SK-N-SH (cell line): Measurements from ENCODE around the gene GAN. TPM values are rescaled to one million over a fixed set of nuclear protein-coding genes. Genes with fewer than 3 reads are reported as not detected.

Experiments
- CTCF ChIA-PET: fragments of 300-600, 350-600 bp; formaldehyde crosslinking; extraction: SDS; loops from one replicate; lab custom pipeline; 2021; lab: Yijun Ruan, JAX
- POLR2A ChIA-PET: fragments of 350-600 bp; sonication (Branson Sonifier 250); formaldehyde crosslinking; extraction: SDS; loops from one replicate; lab custom pipeline; 2020; ENCODE audit warnings: antibody characterized with exemption, inconsistent platforms; lab: Yijun Ruan, JAX
- DNase-seq: peaks from one replicate; pipeline ENCODE4 v3.0.0; 2012
- H2AFZ ChIP-seq: fragments of 200-600 bp; sonication (generic); 2 replicates; pipeline ENCODE4 v1.8.1; 2016; ENCODE audit warnings: antibody characterized with exemption, mild to moderate bottlenecking, low read depth
- H3F3A ChIP-seq: fragments of 200-600 bp; sonication (generic); replicated peaks from 2 replicates; pipeline ENCODE3; 2016; ENCODE audit warnings: antibody characterized with exemption, mild to moderate bottlenecking; ENCODE audit not compliant: insufficient read depth
- H3K27ac ChIP-seq, 2 experiments: fragments of 200-500 bp in 1 of 2; fragments of 200-600 bp in 1 of 2; sonication (Bioruptor generic) in 1 of 2; sonication (generic), shearing (Covaris generic) in 1 of 2; 2 replicates each; pipeline versions ENCODE4 v1.5.1 to v1.6.1; 2014 to 2016; ENCODE audit warnings: low read depth in 2 of 2, inconsistent platforms in 1 of 2, low read length in 1 of 2, mild to moderate bottlenecking in 1 of 2, mixed read lengths in 1 of 2
- H3K27me3 ChIP-seq: fragments of 200-600 bp; sonication (generic), shearing (Covaris generic); 2 replicates; pipeline ENCODE4 v1.6.1; 2016; ENCODE audit warnings: mixed run types; ENCODE audit not compliant: insufficient read depth
- H3K36me3 ChIP-seq, 2 experiments: fragments of 200-500 bp in 1 of 2; fragments of 200-600 bp in 1 of 2; sonication (Bioruptor generic) in 1 of 2; sonication (generic) in 1 of 2; replicated peaks in 1 of 2; 2 replicates each; pipeline versions ENCODE3 to v1.5.1; 2014 to 2016; ENCODE audit warnings: low read length in 1 of 2, mild to moderate bottlenecking in 1 of 2; ENCODE audit not compliant: insufficient read depth in 2 of 2, control insufficient read depth in 1 of 2
- H3K4me1 ChIP-seq, 2 experiments: fragments of 200-500 bp in 1 of 2; fragments of 200-600 bp in 1 of 2; sonication (Bioruptor generic) in 1 of 2; sonication (generic), shearing (Covaris generic) in 1 of 2; 2 replicates each; pipeline versions ENCODE4 v1.5.1 to v1.6.1; 2014 to 2016; ENCODE audit warnings: low read depth in 1 of 2, low read length in 1 of 2, mixed run types in 1 of 2; ENCODE audit not compliant: insufficient read depth in 2 of 2, control insufficient read depth in 1 of 2
- H3K4me2 ChIP-seq: fragments of 200-600 bp; sonication (generic), shearing (Covaris generic); 2 replicates; pipeline ENCODE4 v1.6.1; 2017; ENCODE audit warnings: mixed run types
- H3K4me3 ChIP-seq, 2 experiments: fragments of 200-500 bp in 1 of 2; fragments of 200-600 bp in 1 of 2; sonication (Bioruptor generic) in 1 of 2; sonication (generic), shearing (Covaris generic) in 1 of 2; 2 replicates each; pipeline versions ENCODE4 v1.5.1 to v1.8.1; 2014 to 2016; ENCODE audit warnings: low read depth in 2 of 2, inconsistent platforms in 1 of 2, low read length in 1 of 2, mild to moderate bottlenecking in 1 of 2, mixed read lengths in 1 of 2, moderate library complexity in 1 of 2
- H3K79me2 ChIP-seq: fragments of 200-600 bp; sonication (generic); 2 replicates; pipeline ENCODE4 v1.8.1; 2017; ENCODE audit warnings: mild to moderate bottlenecking; ENCODE audit not compliant: insufficient read depth
- H3K9ac ChIP-seq: fragments of 200-600 bp; sonication (generic); 2 replicates; pipeline ENCODE4 v1.6.1; 2017; ENCODE audit warnings: mixed run types
- H3K9me2 ChIP-seq: fragments of 200-600 bp; sonication (generic); 2 replicates; pipeline ENCODE4 v1.6.1; 2017; ENCODE audit warnings: mixed run types
- H3K9me3 ChIP-seq: fragments of 200-600 bp; sonication (generic); 2 replicates; pipeline ENCODE4 v1.6.1; 2017; ENCODE audit warnings: mixed run types, mild to moderate bottlenecking, moderate library complexity
- H4K20me1 ChIP-seq: fragments of 200-600 bp; sonication (generic); 2 replicates; pipeline ENCODE4 v1.6.1; 2017; ENCODE audit warnings: mild to moderate bottlenecking, mixed run types; ENCODE audit not compliant: insufficient read depth
- CHD2 ChIP-seq: fragments of 150-350 bp; IDR thresholded peaks from 2 replicates; pipeline ENCODE4 v1.6.1; 2018; ENCODE audit warnings: low read length; ENCODE audit not compliant: partially characterized antibody
- FOSL2 ChIP-seq: IDR thresholded peaks from 2 replicates; pipeline ENCODE4 v1.4.0; 2012; ENCODE audit warnings: low read depth, mild to moderate bottlenecking, moderate library complexity, borderline replicate concordance
- FOXJ3 ChIP-seq: sonication (generic); formaldehyde crosslinking; IDR thresholded peaks from 2 replicates; pipeline ENCODE4 v1.5.1; 2020; ENCODE audit warnings: mild to moderate bottlenecking, missing genetic modification reagents
- FOXM1 ChIP-seq: IDR thresholded peaks from 2 replicates; pipeline ENCODE4 v1.4.0; 2012; ENCODE audit warnings: low read depth, mild to moderate bottlenecking
- GABPA ChIP-seq: IDR thresholded peaks from 2 replicates; pipeline ENCODE4 v1.4.0; 2012; ENCODE audit warnings: low read depth, mild to moderate bottlenecking
- IRF3 ChIP-seq: fragments of 150-350 bp; IDR thresholded peaks from 2 replicates; pipeline ENCODE4 v1.6.1; 2016; ENCODE audit warnings: mild to moderate bottlenecking, low read depth, low read length
- JUND ChIP-seq: IDR thresholded peaks from 2 replicates; pipeline ENCODE4 v1.4.0; 2012
- MAX ChIP-seq: IDR thresholded peaks from 2 replicates; pipeline ENCODE4 v1.4.0; 2012; ENCODE audit warnings: low read depth
- MXI1 ChIP-seq: IDR thresholded peaks from 2 replicates; pipeline ENCODE4 v1.6.1; 2012; ENCODE audit warnings: mild to moderate bottlenecking, low read depth, low read length, improper control_type of control experiment
- NRF1 ChIP-seq: IDR thresholded peaks from 2 replicates; pipeline ENCODE4 v1.6.1; 2012; ENCODE audit warnings: low read depth, mild to moderate bottlenecking, low read length
- RCOR1 ChIP-seq: fragments of 150-350 bp; IDR thresholded peaks from 2 replicates; pipeline ENCODE4 v1.6.1; 2017; ENCODE audit warnings: antibody characterized with exemption, low read length
- REST ChIP-seq: IDR thresholded peaks from 2 replicates; pipeline ENCODE4 v1.6.1; 2012; ENCODE audit warnings: mild to moderate bottlenecking, low read depth, low read length, moderate library complexity
- RXRA ChIP-seq: IDR thresholded peaks from 2 replicates; pipeline ENCODE4 v1.4.0; 2012; ENCODE audit warnings: low read depth, mild to moderate bottlenecking, borderline replicate concordance
- SIN3A ChIP-seq: IDR thresholded peaks from 2 replicates; pipeline ENCODE4 v1.6.1; 2012; ENCODE audit warnings: low read depth, mild to moderate bottlenecking, low read length, moderate library complexity, borderline replicate concordance
- SMC3 ChIP-seq: IDR thresholded peaks from 2 replicates; pipeline ENCODE4 v1.6.1; 2012; ENCODE audit warnings: low read depth, low read length, improper control_type of control experiment
- TCF12 ChIP-seq: IDR thresholded peaks from 2 replicates; pipeline ENCODE4 v1.4.0; 2012
- TEAD4 ChIP-seq: IDR thresholded peaks from 2 replicates; pipeline ENCODE4 v1.4.0; 2012; ENCODE audit warnings: mild to moderate bottlenecking, borderline replicate concordance; ENCODE audit not compliant: insufficient read depth
- YY1 ChIP-seq: IDR thresholded peaks from 2 replicates; pipeline ENCODE4 v1.4.0; 2012; ENCODE audit warnings: low read depth, mild to moderate bottlenecking
- ZBTB33 ChIP-seq: IDR thresholded peaks from 2 replicates; pipeline ENCODE4 v1.4.0; 2012; ENCODE audit warnings: low read depth, borderline replicate concordance
- WGBS: methylation state at CpG from one replicate; pipeline ENCODE4 v1.1.6; 2017; ENCODE audit warnings: low lambda C conversion rate; 5-methylcytosine and 5-hydroxymethylcytosine counted together
- polyA plus RNA-seq, 3 experiments: library from polyadenylated mRNA; depleted of rRNA; stranded (reverse); fragments of >200 nt; gene quantifications; 2 replicates each; pipeline ENCODE4 v1.2.3, GENCODE V29; 2012

Gene GAN
- polyA plus RNA-seq, 1 of the 3 experiments (the other 2 are of a cell fraction), result 0.79 TPM

GRCh38 chr16:81392011-81392410, 77.2 kb downstream of the GAN start:
- no peak overlapping the region for H3K9ac ChIP-seq
- TF ChIP-seq RXRA (no peak), FOSL2 (no peak), ZBTB33 (no peak), TCF12 (no peak), NRF1 (no peak), YY1 (no peak), REST (no peak), JUND (no peak), FOXJ3 (CRISPR knock-in tag) (no peak), FOXM1 (no peak), SIN3A (no peak)
- TF ChIP-seq, all 33 proteins: peak for 0
- no peaks in the 10 kb centered on the region for H3K27me3 ChIP-seq
- no peaks in the 10 kb centered on the region for H3K9me2 ChIP-seq
- WGBS, result 95% methylated on average over 6 of the region's 6 CpGs
- CTCF ChIA-PET, result interaction anchor here (1.6 kb wide), 1 partner anchor 11 kb away, joined by 5 read pairs; no protein-coding TSS in a partner anchor
- H3K36me3 ChIP-seq, result peaks cover 5 to 14% of the 10 kb centered on the region in 2 experiments
- no peak overlapping the region for H3K4me3 ChIP-seq
- H3K4me1 ChIP-seq, result peaks cover 0 to 3% of the 10 kb centered on the region in 2 experiments; a peak in 1 of 4 replicates
- POLR2A ChIA-PET, result no interaction called here
- H3K4me2 ChIP-seq, result no peak overlapping the region
- H3K79me2 ChIP-seq, result no peaks in the 10 kb centered on the region
- no peak overlapping the region for H2AFZ ChIP-seq
- no peaks in the 10 kb centered on the region for H4K20me1 ChIP-seq
- DNase-seq, result no peak
- no peak overlapping the region for H3K27ac ChIP-seq
- H3K9me3 ChIP-seq, result no peaks in the 10 kb centered on the region
- no peaks in the 10 kb centered on the region for H3F3A ChIP-seq

GRCh38 chr16:81394416-81394815, 79.7 kb downstream of the GAN start:
- Histone ChIP-seq H3K27ac (no peak overlapping the region), H3K9me3 (no peaks in the 10 kb centered on the region), H3F3A (no peaks in the 10 kb centered on the region), H4K20me1 (no peaks in the 10 kb centered on the region), H3K9me2 (no peaks in the 10 kb centered on the region), H3K27me3 (no peaks in the 10 kb centered on the region)
- POLR2A ChIA-PET, result no interaction called here
- TF ChIP-seq SMC3 (no peak), FOXJ3 (CRISPR knock-in tag) (no peak), FOSL2 (no peak), JUND (no peak), MXI1 (no peak), MAX (no peak), FOXM1 (no peak), CHD2 (no peak), TEAD4 (no peak), TCF12 (no peak), NRF1 (no peak), IRF3 (no peak), RCOR1 (no peak), GABPA (no peak)
- TF ChIP-seq, all 33 proteins: peak for 0
- CTCF ChIA-PET, result interaction anchor here (1.0 to 3.0 kb wide), 2 partner anchors 9 to 343 kb away, joined by 3 to 14 read pairs; no protein-coding TSS in a partner anchor
- no peak for DNase-seq
- no peak overlapping the region for H2AFZ ChIP-seq
- peaks cover 0 to 3% of the 10 kb centered on the region in 2 experiments; a peak in 1 of 4 replicates for H3K4me1 ChIP-seq
- peaks cover 5 to 10% of the 10 kb centered on the region in 2 experiments for H3K36me3 ChIP-seq
- H3K79me2 ChIP-seq, result no peaks in the 10 kb centered on the region
- H3K4me2 ChIP-seq, result no peak overlapping the region
- H3K9ac ChIP-seq, result no peak overlapping the region
- H3K4me3 ChIP-seq, result no peak overlapping the region
- 83% methylated on average over 7 of the region's 7 CpGs for WGBS
